GM12878 (cell line): ENCODE measurements around the gene ATF3. TPM values are rescaled to one million over a fixed set of nuclear protein-coding genes. Genes with fewer than 3 reads are reported as not detected.

Experiments used
- BCL11A ChIP-seq: IDR thresholded peaks from 2 replicates; pipeline ENCODE4 v1.6.1; 2011; ENCODE audit warnings: low read depth, low read length
- BHLHE40 ChIP-seq, 2 experiments: fragments of 450-650 bp in 1 of 2; IDR thresholded peaks; 2 replicates each; pipeline ENCODE4 v1.6.1; 2011 to 2017; ENCODE audit warnings: low read depth in 2 of 2, borderline replicate concordance in 1 of 2, improper control_type of control experiment in 1 of 2, low read length in 1 of 2, mild to moderate bottlenecking in 1 of 2
- BMI1 ChIP-seq: fragments of 450-650 bp; IDR thresholded peaks from 2 replicates; pipeline ENCODE4 v1.6.1; 2016; ENCODE audit warnings: mild to moderate bottlenecking, moderate library complexity, borderline replicate concordance
- CREB1 ChIP-seq: IDR thresholded peaks from 2 replicates; pipeline ENCODE4 v1.6.1; 2012; ENCODE audit warnings: low read depth, mild to moderate bottlenecking, inconsistent platforms
- IKZF1 ChIP-seq: fragments of 450-650 bp; conservative IDR thresholded peaks from 2 replicates; pipeline ENCODE4 v1.6.1; 2017; ENCODE audit warnings: antibody characterized with exemption, mild to moderate bottlenecking
- KLF5 ChIP-seq: fragments of 450-650 bp; IDR thresholded peaks from 2 replicates; pipeline ENCODE4 v1.6.1; 2014; ENCODE audit warnings: mild to moderate bottlenecking; ENCODE audit not compliant: partially characterized antibody
- MEF2A ChIP-seq: IDR thresholded peaks from 2 replicates; pipeline ENCODE4 v1.6.1; 2011; ENCODE audit warnings: low read depth, mild to moderate bottlenecking, low read length, moderate library complexity; ENCODE audit not compliant: insufficient read depth
- MEF2B ChIP-seq: fragments of 450-650 bp; IDR thresholded peaks from 2 replicates; pipeline ENCODE4 v1.6.1; 2018; ENCODE audit warnings: mild to moderate bottlenecking, moderate library complexity; ENCODE audit not compliant: partially characterized antibody, poor library complexity, severe bottlenecking
- NFXL1 ChIP-seq: fragments of 450-650 bp; IDR thresholded peaks from 2 replicates; pipeline ENCODE4 v1.6.1; 2017; ENCODE audit warnings: antibody characterized with exemption, mild to moderate bottlenecking, borderline replicate concordance
- NR2C2 ChIP-seq: IDR thresholded peaks from 2 replicates; pipeline ENCODE4 v1.6.1; 2011; ENCODE audit warnings: borderline replicate concordance, low read depth; ENCODE audit not compliant: control insufficient read depth, insufficient read length
- NRF1 ChIP-seq: conservative IDR thresholded peaks from 2 replicates; pipeline ENCODE4 v1.6.1; 2011; ENCODE audit warnings: mild to moderate bottlenecking, low read depth, low read length, improper control_type of control experiment
- RUNX3 ChIP-seq: IDR thresholded peaks from 2 replicates; pipeline ENCODE4 v1.6.1; 2012; ENCODE audit warnings: low read length, inconsistent platforms
- SMAD1 ChIP-seq: fragments of 450-650 bp; IDR thresholded peaks from 2 replicates; pipeline ENCODE4 v1.6.1; 2018; ENCODE audit warnings: mild to moderate bottlenecking, low read depth; ENCODE audit not compliant: partially characterized antibody
- SMAD5 ChIP-seq: IDR thresholded peaks from 2 replicates; pipeline ENCODE4 v1.6.1; 2016; ENCODE audit warnings: antibody characterized with exemption, low read depth
- ZNF207 ChIP-seq: fragments of 450-650 bp; IDR thresholded peaks from 2 replicates; pipeline ENCODE4 v1.6.1; 2014; ENCODE audit warnings: antibody characterized with exemption, mild to moderate bottlenecking, borderline replicate concordance
- ZNF274 ChIP-seq: IDR thresholded peaks from one replicate; pipeline ENCODE4 v1.8.0; 2011; ENCODE audit not compliant: insufficient read length, insufficient read depth
- polyA plus RNA-seq, 11 experiments: library from polyadenylated mRNA; depleted of rRNA in 4 of 11; unstranded in 6 of 11; stranded (reverse) in 5 of 11; fragments of >200 nt; fragmentation: Nextera tagmentation in 4 of 11; fragmentation: Illumina TruSeq in 1 of 11; extraction: Ambion mirVana in 4 of 11; extraction: Trizol in 1 of 11; gene quantifications; 1 replicate in 1 of 11; 2 replicates in 10 of 11; pipeline versions ENCODE4 v1.2.1 to v1.2.3, GENCODE V29; 2011 to 2016; ENCODE audit warnings: inconsistent platforms in 2 of 11, missing spikeins in 2 of 11, low read depth in 1 of 11
- total RNA-seq, 4 experiments: library from RNA; depleted of rRNA in 3 of 4; stranded (reverse); fragments of >200 nt in 3 of 4; fragmentation: Illumina TruSeq in 1 of 4; extraction: Trizol in 1 of 4; gene quantifications; 2 replicates each; pipeline versions ENCODE4 v1.2.1 to v1.2.3, GENCODE V29; 2013 to 2021
- TF ChIP-seq, protein P1 (sequence below): fragments of 450-650 bp; formaldehyde crosslinking; IDR thresholded peaks from 2 replicates; pipeline ENCODE4 v1.5.0; 2022; ENCODE audit warnings: mild to moderate bottlenecking, missing genetic modification characterization
- TF ChIP-seq, protein P2 (sequence below): IDR thresholded peaks from 2 replicates; pipeline ENCODE4 v1.6.1; 2011; ENCODE audit warnings: low read depth, low read length, improper control_type of control experiment, borderline replicate concordance
- TF ChIP-seq, protein P3 (sequence below): IDR thresholded peaks from 2 replicates; pipeline ENCODE4 v1.6.1; 2011; ENCODE audit warnings: borderline replicate concordance, low read depth, mild to moderate bottlenecking, moderate library complexity, mixed read lengths, low read length; ENCODE audit not compliant: insufficient read depth; ENCODE audit errors: extremely low read length
- TF ChIP-seq, protein P4 (sequence below): IDR thresholded peaks from 2 replicates; pipeline ENCODE4 v1.6.1; 2012; ENCODE audit warnings: low read depth, low read length, improper control_type of control experiment
- TF ChIP-seq, protein P5 (sequence below): fragments of 450-650 bp; IDR thresholded peaks from 2 replicates; pipeline ENCODE4 v1.6.1; 2018; ENCODE audit warnings: mild to moderate bottlenecking, low read depth, moderate library complexity; ENCODE audit not compliant: partially characterized antibody

The ATF3 gene
- total and polyA plus RNA-seq, 10 of the 15 experiments (the other 5 are each of a cell fraction or from before 2014, with no cell fraction given): 3.0 to 13.9 (median 8.3) TPM

DNA sequence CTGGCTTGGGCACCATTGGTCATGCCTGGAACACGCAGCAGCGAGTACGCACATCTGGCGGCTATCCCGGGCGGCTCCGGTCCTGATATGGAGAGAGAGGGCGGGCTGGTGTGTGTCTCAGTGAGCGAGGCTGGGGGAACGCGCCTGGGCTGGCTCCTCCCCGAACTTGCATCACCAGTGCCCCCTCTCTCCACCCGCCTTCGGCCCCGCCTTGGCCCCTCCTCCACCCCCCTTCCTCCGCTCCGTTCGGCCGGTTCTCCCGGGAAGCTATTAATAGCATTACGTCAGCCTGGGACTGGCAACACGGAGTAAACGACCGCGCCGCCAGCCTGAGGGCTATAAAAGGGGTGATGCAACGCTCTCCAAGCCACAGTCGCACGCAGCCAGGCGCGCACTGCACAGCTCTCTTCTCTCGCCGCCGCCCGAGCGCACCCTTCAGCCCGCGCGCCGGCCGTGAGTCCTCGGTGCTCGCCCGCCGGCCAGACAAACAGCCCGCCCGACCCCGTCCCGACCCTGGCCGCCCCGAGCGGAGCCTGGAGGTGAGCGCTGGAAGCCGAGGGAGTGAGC lies at the start of gene ATF3 (continued):
- peak; percentile 83 for TF ChIP-seq CREB1
- peak; percentile 28; the same call in 1 of the 2 replicates for TF ChIP-seq ZNF207
- TF ChIP-seq SMAD1: peak; percentile 38
- TF ChIP-seq MEF2B: peak; percentile 64
- peak; percentile 92 for TF ChIP-seq MEF2A
- TF ChIP-seq, protein P1, sequence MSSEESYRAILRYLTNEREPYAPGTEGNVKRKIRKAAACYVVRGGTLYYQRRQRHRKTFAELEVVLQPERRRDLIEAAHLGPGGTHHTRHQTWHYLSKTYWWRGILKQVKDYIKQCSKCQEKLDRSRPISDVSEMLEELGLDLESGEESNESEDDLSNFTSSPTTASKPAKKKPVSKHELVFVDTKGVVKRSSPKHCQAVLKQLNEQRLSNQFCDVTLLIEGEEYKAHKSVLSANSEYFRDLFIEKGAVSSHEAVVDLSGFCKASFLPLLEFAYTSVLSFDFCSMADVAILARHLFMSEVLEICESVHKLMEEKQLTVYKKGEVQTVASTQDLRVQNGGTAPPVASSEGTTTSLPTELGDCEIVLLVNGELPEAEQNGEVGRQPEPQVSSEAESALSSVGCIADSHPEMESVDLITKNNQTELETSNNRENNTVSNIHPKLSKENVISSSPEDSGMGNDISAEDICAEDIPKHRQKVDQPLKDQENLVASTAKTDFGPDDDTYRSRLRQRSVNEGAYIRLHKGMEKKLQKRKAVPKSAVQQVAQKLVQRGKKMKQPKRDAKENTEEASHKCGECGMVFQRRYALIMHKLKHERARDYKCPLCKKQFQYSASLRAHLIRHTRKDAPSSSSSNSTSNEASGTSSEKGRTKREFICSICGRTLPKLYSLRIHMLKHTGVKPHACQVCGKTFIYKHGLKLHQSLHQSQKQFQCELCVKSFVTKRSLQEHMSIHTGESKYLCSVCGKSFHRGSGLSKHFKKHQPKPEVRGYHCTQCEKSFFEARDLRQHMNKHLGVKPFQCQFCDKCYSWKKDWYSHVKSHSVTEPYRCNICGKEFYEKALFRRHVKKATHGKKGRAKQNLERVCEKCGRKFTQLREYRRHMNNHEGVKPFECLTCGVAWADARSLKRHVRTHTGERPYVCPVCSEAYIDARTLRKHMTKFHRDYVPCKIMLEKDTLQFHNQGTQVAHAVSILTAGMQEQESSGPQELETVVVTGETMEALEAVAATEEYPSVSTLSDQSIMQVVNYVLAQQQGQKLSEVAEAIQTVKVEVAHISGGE (CRISPR knock-in tag): no peak
- TF ChIP-seq BHLHE40 (IDR thresholded peaks at IDR 0.05; ENCODE audit: borderline replicate concordance in 1 of 2, low read depth in 2 of 2, low read length in 1 of 2): peak in 1 of 2 experiments; percentile 74; a peak in 2 of 4 replicates
- no peak for TF ChIP-seq NFXL1
- TF ChIP-seq, protein P2, sequence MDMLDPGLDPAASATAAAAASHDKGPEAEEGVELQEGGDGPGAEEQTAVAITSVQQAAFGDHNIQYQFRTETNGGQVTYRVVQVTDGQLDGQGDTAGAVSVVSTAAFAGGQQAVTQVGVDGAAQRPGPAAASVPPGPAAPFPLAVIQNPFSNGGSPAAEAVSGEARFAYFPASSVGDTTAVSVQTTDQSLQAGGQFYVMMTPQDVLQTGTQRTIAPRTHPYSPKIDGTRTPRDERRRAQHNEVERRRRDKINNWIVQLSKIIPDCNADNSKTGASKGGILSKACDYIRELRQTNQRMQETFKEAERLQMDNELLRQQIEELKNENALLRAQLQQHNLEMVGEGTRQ: no peak
- TF ChIP-seq KLF5: no peak
- TF ChIP-seq NRF1: no peak
- TF ChIP-seq ZNF274: no peak
- TF ChIP-seq, protein P3, sequence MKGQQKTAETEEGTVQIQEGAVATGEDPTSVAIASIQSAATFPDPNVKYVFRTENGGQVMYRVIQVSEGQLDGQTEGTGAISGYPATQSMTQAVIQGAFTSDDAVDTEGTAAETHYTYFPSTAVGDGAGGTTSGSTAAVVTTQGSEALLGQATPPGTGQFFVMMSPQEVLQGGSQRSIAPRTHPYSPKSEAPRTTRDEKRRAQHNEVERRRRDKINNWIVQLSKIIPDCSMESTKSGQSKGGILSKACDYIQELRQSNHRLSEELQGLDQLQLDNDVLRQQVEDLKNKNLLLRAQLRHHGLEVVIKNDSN: no peak
- TF ChIP-seq, protein P4, sequence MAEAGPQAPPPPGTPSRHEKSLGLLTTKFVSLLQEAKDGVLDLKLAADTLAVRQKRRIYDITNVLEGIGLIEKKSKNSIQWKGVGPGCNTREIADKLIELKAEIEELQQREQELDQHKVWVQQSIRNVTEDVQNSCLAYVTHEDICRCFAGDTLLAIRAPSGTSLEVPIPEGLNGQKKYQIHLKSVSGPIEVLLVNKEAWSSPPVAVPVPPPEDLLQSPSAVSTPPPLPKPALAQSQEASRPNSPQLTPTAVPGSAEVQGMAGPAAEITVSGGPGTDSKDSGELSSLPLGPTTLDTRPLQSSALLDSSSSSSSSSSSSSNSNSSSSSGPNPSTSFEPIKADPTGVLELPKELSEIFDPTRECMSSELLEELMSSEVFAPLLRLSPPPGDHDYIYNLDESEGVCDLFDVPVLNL: no peak
- TF ChIP-seq, protein P5, sequence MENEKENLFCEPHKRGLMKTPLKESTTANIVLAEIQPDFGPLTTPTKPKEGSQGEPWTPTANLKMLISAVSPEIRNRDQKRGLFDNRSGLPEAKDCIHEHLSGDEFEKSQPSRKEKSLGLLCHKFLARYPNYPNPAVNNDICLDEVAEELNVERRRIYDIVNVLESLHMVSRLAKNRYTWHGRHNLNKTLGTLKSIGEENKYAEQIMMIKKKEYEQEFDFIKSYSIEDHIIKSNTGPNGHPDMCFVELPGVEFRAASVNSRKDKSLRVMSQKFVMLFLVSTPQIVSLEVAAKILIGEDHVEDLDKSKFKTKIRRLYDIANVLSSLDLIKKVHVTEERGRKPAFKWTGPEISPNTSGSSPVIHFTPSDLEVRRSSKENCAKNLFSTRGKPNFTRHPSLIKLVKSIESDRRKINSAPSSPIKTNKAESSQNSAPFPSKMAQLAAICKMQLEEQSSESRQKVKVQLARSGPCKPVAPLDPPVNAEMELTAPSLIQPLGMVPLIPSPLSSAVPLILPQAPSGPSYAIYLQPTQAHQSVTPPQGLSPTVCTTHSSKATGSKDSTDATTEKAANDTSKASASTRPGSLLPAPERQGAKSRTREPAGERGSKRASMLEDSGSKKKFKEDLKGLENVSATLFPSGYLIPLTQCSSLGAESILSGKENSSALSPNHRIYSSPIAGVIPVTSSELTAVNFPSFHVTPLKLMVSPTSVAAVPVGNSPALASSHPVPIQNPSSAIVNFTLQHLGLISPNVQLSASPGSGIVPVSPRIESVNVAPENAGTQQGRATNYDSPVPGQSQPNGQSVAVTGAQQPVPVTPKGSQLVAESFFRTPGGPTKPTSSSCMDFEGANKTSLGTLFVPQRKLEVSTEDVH: no peak
- peak; percentile 45; the same call in 1 of the 2 replicates for TF ChIP-seq SMAD5
- no peak for TF ChIP-seq BMI1
- TF ChIP-seq NR2C2: no peak
- peak; percentile 44; the same call in 1 of the 2 replicates for TF ChIP-seq BCL11A
- peak; percentile 82 for TF ChIP-seq IKZF1
- peak; percentile 62 for TF ChIP-seq RUNX3
